ENCODE results near the gene TMEM239.
A peak's percentile ranks its signal among the peaks of the same experiment; 100 is the strongest.

The TMEM239 gene

GRCh38 chr20:2804852-2805688 lies 11.1 kb upstream of the TMEM239 start:
- H2AK5ac ChIP-seq (ENCODE audit: low read length, severe bottlenecking): no peak overlapping the region
- no peaks in the 10 kb centered on the region for H3K9me3 ChIP-seq (ENCODE audit: control insufficient read depth, low read length)
- H3K4me3 ChIP-seq (ENCODE audit: insufficient read depth in 1 of 2, low read depth in 1 of 2, low read length in 2 of 2): peak overlapping the region in 1 of 2 experiments; percentile 64
- H3K27me3 ChIP-seq (ENCODE audit: control insufficient read depth in 1 of 2, insufficient read depth in 1 of 2, low read length in 2 of 2): peaks cover 40 to 66% of the 10 kb centered on the region in 2 experiments
- H3K14ac ChIP-seq (ENCODE audit: low read length in 2 of 2): peak overlapping the region in 1 of 2 experiments; percentile 65
- no peak overlapping the region for H3K23ac ChIP-seq (ENCODE audit: low read length in 2 of 2)
- no peak overlapping the region for H4K91ac ChIP-seq (ENCODE audit: low read length)
- peak overlapping the region; percentile 4 for H2BK15ac ChIP-seq (ENCODE audit: low read depth, poor library complexity, severe bottlenecking)
- H3K79me1 ChIP-seq (replicated peaks; ENCODE audit: low read length, poor library complexity, severe bottlenecking): no peaks in the 10 kb centered on the region
- no peak overlapping the region for H2BK120ac ChIP-seq (ENCODE audit: low read depth, low read length)
- H4K8ac ChIP-seq (ENCODE audit: low read length): peak overlapping the region; percentile 14
- H3K9ac ChIP-seq (ENCODE audit: low read length): peak overlapping the region; percentile 36
- H2AFZ ChIP-seq (ENCODE audit: low read depth, low read length): no peak overlapping the region
- 13% methylated on average over 48 of the region's 49 CpGs for WGBS
- H3K4me2 ChIP-seq (ENCODE audit: low read length, poor library complexity, severe bottlenecking): peak overlapping the region; percentile 11
- peaks cover 19% of the 10 kb centered on the region for H3K4me1 ChIP-seq (ENCODE audit: control insufficient read depth, insufficient read depth, low read depth, low read length)
- no peak overlapping the region for H2BK5ac ChIP-seq (ENCODE audit: low read depth, low read length, poor library complexity, severe bottlenecking)
- H3K36me3 ChIP-seq (ENCODE audit: control insufficient read depth in 1 of 2, insufficient read depth in 2 of 2, low read depth in 1 of 2, low read length in 2 of 2): peaks cover 0 to 5% of the 10 kb centered on the region in 2 experiments
- peak overlapping the region in 1 of 2 experiments; percentile 24 for H3K18ac ChIP-seq (ENCODE audit: low read depth in 1 of 2, low read length in 2 of 2)
- no peak overlapping the region for H3K27ac ChIP-seq (ENCODE audit: low read length, poor library complexity, severe bottlenecking)
- DNase-seq: peak; percentile 22
- no peak overlapping the region for H3K4ac ChIP-seq (ENCODE audit: low read depth in 1 of 2, low read length in 2 of 2)
- H2BK12ac ChIP-seq (ENCODE audit: low read length in 2 of 2): peak overlapping the region in 1 of 2 experiments; percentile 25

DNA sequence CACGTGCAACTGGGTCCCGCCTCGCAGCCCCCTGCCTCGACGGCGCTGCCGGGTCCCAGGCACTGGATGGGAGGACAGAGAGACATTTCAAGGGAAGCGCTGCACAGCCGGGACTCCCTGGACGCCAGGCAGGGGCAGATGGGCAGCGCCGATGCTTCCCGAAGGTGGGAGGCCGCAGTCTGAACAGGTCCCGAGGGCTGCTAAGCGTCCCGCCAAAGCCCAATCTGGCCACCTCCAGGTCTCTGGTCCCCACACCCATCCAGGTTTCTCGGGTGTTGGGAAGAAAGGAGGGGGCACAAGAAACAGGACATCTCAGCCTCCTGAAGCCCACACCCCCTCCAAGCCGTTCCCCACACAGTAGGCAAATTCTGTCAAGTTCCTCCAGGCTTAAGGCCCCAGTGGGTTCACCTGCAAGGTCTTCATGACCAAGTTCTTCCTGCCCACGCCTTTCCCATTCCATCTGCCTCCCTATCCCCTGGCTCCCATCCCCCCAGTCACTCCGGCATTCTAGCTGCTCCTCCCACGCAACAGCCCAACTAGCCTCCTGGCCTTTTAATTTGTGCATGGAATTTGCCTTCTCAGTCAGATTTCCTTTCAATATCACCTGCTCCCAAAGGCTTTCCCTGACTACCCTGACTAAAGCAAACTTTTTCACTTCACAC lies 10.3 kb upstream of the TMEM239 start:
- H2AFZ ChIP-seq (ENCODE audit: low read depth, low read length): no peak overlapping the region
- no peak overlapping the region for H3K9ac ChIP-seq (ENCODE audit: low read length)

GRCh38 chr20:2806351-2806701 lies 9.8 kb upstream of the TMEM239 start:
- no peak overlapping the region for H3K18ac ChIP-seq (ENCODE audit: low read depth in 1 of 2, low read length in 2 of 2)
- 51% methylated on average over 4 of the region's 4 CpGs for WGBS

More for the DNA sequence above, 10.3 kb upstream of the TMEM239 start:
- Histone ChIP-seq H3K4me3 (ENCODE audit: insufficient read depth in 1 of 2, low read depth in 1 of 2, low read length in 2 of 2) (no peak overlapping the region), H3K27me3 (ENCODE audit: control insufficient read depth in 1 of 2, insufficient read depth in 1 of 2, low read length in 2 of 2) (peaks cover 40 to 62% of the 10 kb centered on the region in 2 experiments), H3K36me3 (ENCODE audit: control insufficient read depth in 1 of 2, insufficient read depth in 2 of 2, low read depth in 1 of 2, low read length in 2 of 2) (peaks cover 0 to 5% of the 10 kb centered on the region in 2 experiments), H3K4me1 (ENCODE audit: control insufficient read depth, insufficient read depth, low read depth, low read length) (peaks cover 14% of the 10 kb centered on the region), H2BK12ac (ENCODE audit: low read length in 2 of 2) (peak overlapping the region in 1 of 2 experiments; percentile 25), H3K14ac (ENCODE audit: low read length in 2 of 2) (no peak overlapping the region), H3K18ac (ENCODE audit: low read depth in 1 of 2, low read length in 2 of 2) (peak overlapping the region in 1 of 2 experiments; percentile 24), H2BK5ac (ENCODE audit: low read depth, low read length, poor library complexity, severe bottlenecking) (no peak overlapping the region), H2AK5ac (ENCODE audit: low read length, severe bottlenecking) (no peak overlapping the region), H3K27ac (ENCODE audit: low read length, poor library complexity, severe bottlenecking) (no peak overlapping the region), H3K23ac (ENCODE audit: low read length in 2 of 2) (peak overlapping the region in 1 of 2 experiments; percentile 80), H3K4me2 (ENCODE audit: low read length, poor library complexity, severe bottlenecking) (no peak overlapping the region), H4K8ac (ENCODE audit: low read length) (no peak overlapping the region), H2BK15ac (ENCODE audit: low read depth, poor library complexity, severe bottlenecking) (no peak overlapping the region), H3K9me3 (ENCODE audit: control insufficient read depth, low read length) (peaks cover under 1% of the 10 kb centered on the region), H3K79me1 (replicated peaks; ENCODE audit: low read length, poor library complexity, severe bottlenecking) (no peaks in the 10 kb centered on the region), H2BK120ac (ENCODE audit: low read depth, low read length) (no peak overlapping the region), H4K91ac (ENCODE audit: low read length) (no peak overlapping the region), H3K4ac (ENCODE audit: low read depth in 1 of 2, low read length in 2 of 2) (no peak overlapping the region)
- WGBS: 18% methylated on average over 18 of the region's 22 CpGs
- DNase-seq: no peak

GRCh38 chr20:2807019-2807418 lies 9.1 kb upstream of the TMEM239 start:
- WGBS: 75% methylated on average over 4 of the region's 4 CpGs
- Histone ChIP-seq H3K23ac (ENCODE audit: low read length in 2 of 2) (no peak overlapping the region), H3K14ac (ENCODE audit: low read length in 2 of 2) (no peak overlapping the region), H2AK5ac (ENCODE audit: low read length, severe bottlenecking) (no peak overlapping the region), H3K4me1 (ENCODE audit: control insufficient read depth, insufficient read depth, low read depth, low read length) (peaks cover 14% of the 10 kb centered on the region), H3K18ac (ENCODE audit: low read depth in 1 of 2, low read length in 2 of 2) (no peak overlapping the region), H3K4ac (ENCODE audit: low read depth in 1 of 2, low read length in 2 of 2) (no peak overlapping the region), H3K4me3 (ENCODE audit: insufficient read depth in 1 of 2, low read depth in 1 of 2, low read length in 2 of 2) (no peak overlapping the region), H3K79me1 (replicated peaks; ENCODE audit: low read length, poor library complexity, severe bottlenecking) (no peaks in the 10 kb centered on the region), H4K8ac (ENCODE audit: low read length) (no peak overlapping the region), H2BK12ac (ENCODE audit: low read length in 2 of 2) (no peak overlapping the region), H3K36me3 (ENCODE audit: control insufficient read depth in 1 of 2, insufficient read depth in 2 of 2, low read depth in 1 of 2, low read length in 2 of 2) (peaks cover 0 to 5% of the 10 kb centered on the region in 2 experiments), H3K27ac (ENCODE audit: low read length, poor library complexity, severe bottlenecking) (no peak overlapping the region), H3K27me3 (ENCODE audit: control insufficient read depth in 1 of 2, insufficient read depth in 1 of 2, low read length in 2 of 2) (peaks cover 36 to 56% of the 10 kb centered on the region in 2 experiments), H3K9ac (ENCODE audit: low read length) (no peak overlapping the region), H3K4me2 (ENCODE audit: low read length, poor library complexity, severe bottlenecking) (no peak overlapping the region), H2BK15ac (ENCODE audit: low read depth, poor library complexity, severe bottlenecking) (no peak overlapping the region), H4K91ac (ENCODE audit: low read length) (no peak overlapping the region), H2BK120ac (ENCODE audit: low read depth, low read length) (no peak overlapping the region), H2BK5ac (ENCODE audit: low read depth, low read length, poor library complexity, severe bottlenecking) (no peak overlapping the region), H2AFZ (ENCODE audit: low read depth, low read length) (no peak overlapping the region), H3K9me3 (ENCODE audit: control insufficient read depth, low read length) (peaks cover 11% of the 10 kb centered on the region)
- no peak for DNase-seq

More at GRCh38 chr20:2806351-2806701, 9.8 kb upstream of the TMEM239 start:
- peaks cover 39 to 57% of the 10 kb centered on the region in 2 experiments for H3K27me3 ChIP-seq (ENCODE audit: control insufficient read depth in 1 of 2, insufficient read depth in 1 of 2, low read length in 2 of 2)
- H3K9ac ChIP-seq (ENCODE audit: low read length): no peak overlapping the region
- H3K4ac ChIP-seq (ENCODE audit: low read depth in 1 of 2, low read length in 2 of 2): no peak overlapping the region
- no peak overlapping the region for H3K4me2 ChIP-seq (ENCODE audit: low read length, poor library complexity, severe bottlenecking)
- H3K79me1 ChIP-seq (replicated peaks; ENCODE audit: low read length, poor library complexity, severe bottlenecking): no peaks in the 10 kb centered on the region
- H4K91ac ChIP-seq (ENCODE audit: low read length): no peak overlapping the region
- peaks cover 0 to 5% of the 10 kb centered on the region in 2 experiments for H3K36me3 ChIP-seq (ENCODE audit: control insufficient read depth in 1 of 2, insufficient read depth in 2 of 2, low read depth in 1 of 2, low read length in 2 of 2)
- no peak overlapping the region for H2BK5ac ChIP-seq (ENCODE audit: low read depth, low read length, poor library complexity, severe bottlenecking)
- H2BK12ac ChIP-seq (ENCODE audit: low read length in 2 of 2): no peak overlapping the region
- no peak overlapping the region for H4K8ac ChIP-seq (ENCODE audit: low read length)
- H2AFZ ChIP-seq (ENCODE audit: low read depth, low read length): no peak overlapping the region
- no peak overlapping the region for H2AK5ac ChIP-seq (ENCODE audit: low read length, severe bottlenecking)
- H2BK120ac ChIP-seq (ENCODE audit: low read depth, low read length): no peak overlapping the region
- no peak for DNase-seq
- H3K4me1 ChIP-seq (ENCODE audit: control insufficient read depth, insufficient read depth, low read depth, low read length): peaks cover 14% of the 10 kb centered on the region
- no peak overlapping the region for H3K14ac ChIP-seq (ENCODE audit: low read length in 2 of 2)
- no peak overlapping the region for H3K23ac ChIP-seq (ENCODE audit: low read length in 2 of 2)
- no peak overlapping the region for H3K27ac ChIP-seq (ENCODE audit: low read length, poor library complexity, severe bottlenecking)
- H2BK15ac ChIP-seq (ENCODE audit: low read depth, poor library complexity, severe bottlenecking): no peak overlapping the region
- H3K4me3 ChIP-seq (ENCODE audit: insufficient read depth in 1 of 2, low read depth in 1 of 2, low read length in 2 of 2): no peak overlapping the region
- peaks cover 5% of the 10 kb centered on the region for H3K9me3 ChIP-seq (ENCODE audit: control insufficient read depth, low read length)

Data from mesenchymal stem cell (in vitro differentiated cells and primary cell).